HepG2 (cell line): ENCODE data around the gene COL5A1. TPM values are rescaled to one million over a fixed set of nuclear protein-coding genes. Genes with fewer than 3 reads are reported as not detected.

Experiments
- ATAC-seq: fragments of 200-7000 bp; cut with Tn5 transposase; 3 replicates; pipeline ENCODE4 v1.9.1; 2020; ENCODE audit warnings: mild to moderate bottlenecking, moderate library complexity
- BruUV-seq: library from RNA; stranded (reverse); fragments of 400-500 nt; replicated peaks from 2 replicates; lab custom pipeline; 2021; lab: Mats Ljungman, UMichigan
- CTCF ChIA-PET: fragments of 300-600 bp; formaldehyde crosslinking; extraction: SDS; loops from one replicate; lab custom pipeline; 2021; ENCODE audit warnings: low total read pairs, inconsistent platforms, low intra/inter-chr PET ratio; lab: Yijun Ruan, JAX
- POLR2A ChIA-PET: fragments of 350-600 bp; sonication (Branson Sonifier 250); formaldehyde crosslinking; loops from one replicate; lab custom pipeline; 2020; ENCODE audit warnings: antibody characterized with exemption, inconsistent platforms; lab: Yijun Ruan, JAX
- DNase-seq: peaks from one replicate; pipeline ENCODE4 v3.0.0-alpha.2; 2015; ENCODE audit warnings: low spot score
- FAIRE-seq: peaks from 3 replicates; lab custom pipeline; 2011; peaks lifted over from hg19 to GRCh38; lab: Jason Lieb, UNC
- H2AFZ ChIP-seq: one replicate; pipeline ENCODE4 v1.6.1; 2011; ENCODE audit warnings: low read length, inconsistent platforms
- H3K27ac ChIP-seq: fragments of 300-600 bp; 3 replicates; pipeline ENCODE4 v1.8.0; 2011; ENCODE audit warnings: mixed run types, mild to moderate bottlenecking, mixed read lengths, low read length, inconsistent platforms; ENCODE audit not compliant: insufficient read depth; ENCODE audit errors: extremely low read length
- H3K27me3 ChIP-seq, 2 experiments: fragments of 200-600 bp in 1 of 2; 2 replicates in 1 of 2; 3 replicates in 1 of 2; pipeline versions ENCODE4 v1.6.0 to v1.8.0; 2011; ENCODE audit warnings: low read length in 2 of 2, mild to moderate bottlenecking in 2 of 2, moderate library complexity in 2 of 2, inconsistent platforms in 1 of 2; ENCODE audit not compliant: insufficient read depth in 2 of 2, control insufficient read depth in 1 of 2
- H3K36me3 ChIP-seq, 2 experiments: fragments of 200-600 bp in 1 of 2; replicated peaks in 1 of 2; 2 replicates in 1 of 2; 3 replicates in 1 of 2; pipeline versions ENCODE4 v1.5.1 to v1.8.0; 2011; ENCODE audit warnings: low read length in 2 of 2, inconsistent platforms in 1 of 2; ENCODE audit not compliant: insufficient read depth in 2 of 2, control insufficient read depth in 1 of 2
- H3K4me1 ChIP-seq: 2 replicates; pipeline ENCODE4 v1.5.1; 2012; ENCODE audit warnings: low read length, inconsistent platforms; ENCODE audit not compliant: insufficient read depth
- H3K4me2 ChIP-seq: 2 replicates; pipeline ENCODE4 v1.6.0; 2011; ENCODE audit warnings: low read depth, low read length, inconsistent platforms
- H3K4me3 ChIP-seq, 3 experiments: fragments of 200-600 bp in 1 of 3; sonication (generic), shearing (Covaris generic) in 1 of 3; replicated peaks in 1 of 3; 2 replicates each; pipeline ENCODE4 v1.5.1; 2011 to 2016; ENCODE audit warnings: low read length in 3 of 3, inconsistent platforms in 2 of 3, low read depth in 2 of 3, mild to moderate bottlenecking in 2 of 3, control low read depth in 1 of 3, mixed read lengths in 1 of 3; ENCODE audit not compliant: insufficient read depth in 1 of 3
- H3K79me2 ChIP-seq: one replicate; pipeline ENCODE4 v1.6.1; 2011; ENCODE audit warnings: low read length, inconsistent platforms; ENCODE audit not compliant: insufficient read depth
- H3K9ac ChIP-seq: 2 replicates; pipeline ENCODE4 v1.6.0; 2011; ENCODE audit warnings: mild to moderate bottlenecking, low read depth, low read length, inconsistent platforms; ENCODE audit not compliant: insufficient read depth
- H3K9me3 ChIP-seq: 2 replicates; pipeline ENCODE4 v1.5.1; 2012; ENCODE audit warnings: mild to moderate bottlenecking, low read length
- H4K20me1 ChIP-seq: 2 replicates; pipeline ENCODE4 v1.6.0; 2011; ENCODE audit warnings: inconsistent platforms, mild to moderate bottlenecking, low read length, moderate library complexity; ENCODE audit not compliant: insufficient read depth
- AKAP8 ChIP-seq: sonication (generic); formaldehyde crosslinking; IDR thresholded peaks from 2 replicates; pipeline ENCODE4 v1.5.1; 2020; ENCODE audit warnings: mild to moderate bottlenecking, missing genetic modification reagents
- MATR3 ChIP-seq: sonication (generic); formaldehyde crosslinking; IDR thresholded peaks from 2 replicates; pipeline ENCODE4 v1.4.0; 2020; ENCODE audit warnings: missing genetic modification reagents
- RAD51 ChIP-seq: fragments of 450-650 bp; IDR thresholded peaks from 2 replicates; pipeline ENCODE4 v1.6.1; 2016; ENCODE audit warnings: borderline replicate concordance
- ZFAT ChIP-seq: sonication (generic); formaldehyde crosslinking; conservative IDR thresholded peaks from 2 replicates; pipeline ENCODE4 v1.8.1; 2023; ENCODE audit warnings: missing genetic modification reagents, inconsistent platforms
- ZFY ChIP-seq: sonication (generic); formaldehyde crosslinking; IDR thresholded peaks from 2 replicates; pipeline ENCODE4 v1.4.0; 2020; ENCODE audit warnings: missing genetic modification reagents
- ZNF292 ChIP-seq: sonication (generic); formaldehyde crosslinking; IDR thresholded peaks from 2 replicates; pipeline ENCODE4 v1.8.1; 2022; ENCODE audit warnings: mild to moderate bottlenecking, low read depth, missing genetic modification reagents, borderline replicate concordance
- WGBS: methylation state at CpG from one replicate; pipeline ENCODE4 v1.1.6; 2017; ENCODE audit warnings: low lambda C conversion rate; 5-methylcytosine and 5-hydroxymethylcytosine counted together
- in situ Hi-C: cut with HindIII; loops from 2 replicates; pipeline ENCODE4 v1.10.0; 2017; ENCODE audit warnings: low pct_unique_long_range_greater_than_20kb; ENCODE audit not compliant: extremely low pct_ligation_motif_present
- intact Hi-C: fragments of 100-400 bp; cut with micrococcal nuclease; formaldehyde crosslinking; loops from one replicate; pipeline ENCODE4 v1.10.0; 2022; ENCODE audit not compliant: unreplicated experiment
- polyA plus RNA-seq, 8 experiments: library from polyadenylated mRNA; depleted of rRNA in 3 of 8; stranded (reverse) in 7 of 8; unstranded in 1 of 8; fragments of >200 nt; fragmentation: Illumina TruSeq in 4 of 8; extraction: Trizol in 4 of 8; gene quantifications; 2 replicates each; pipeline versions ENCODE4 v1.2.1 to v1.2.3, GENCODE V29; 2011 to 2016; ENCODE audit warnings: low read depth in 4 of 8, missing spikeins in 1 of 8, mixed read lengths in 1 of 8; ENCODE audit not compliant: insufficient read depth in 1 of 8
- total RNA-seq, 5 experiments: library from RNA; depleted of rRNA; stranded (reverse); fragments of >200 nt; fragmentation: Illumina TruSeq; extraction: Trizol; gene quantifications; 2 replicates each; pipeline ENCODE4 v1.2.3, GENCODE V29; 2016; ENCODE audit warnings: low read depth in 1 of 5

The COL5A1 gene
- total and polyA plus RNA-seq, 2 of the 13 experiments (the other 11 are each of a cell fraction or from before 2014, with no cell fraction given): not detected

DNA sequence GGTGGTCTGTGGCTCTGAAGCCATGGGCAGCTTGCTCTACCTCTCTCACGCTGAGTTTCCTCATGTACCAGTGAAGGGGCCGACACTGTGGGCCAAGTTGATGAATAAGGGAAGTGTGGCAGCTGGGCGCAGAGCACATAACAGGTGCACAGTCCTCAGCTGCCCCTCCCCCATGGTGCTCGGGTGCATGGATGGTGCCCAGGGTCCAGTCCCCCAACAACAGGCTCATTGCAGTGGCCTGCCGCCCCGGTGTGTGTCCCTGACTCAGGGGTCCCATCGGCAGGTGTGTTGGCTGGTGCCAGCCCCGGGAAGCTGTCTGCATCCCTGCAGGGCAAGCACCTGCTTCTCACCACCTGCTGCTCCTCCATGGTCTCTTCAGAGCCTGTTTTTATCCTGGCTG is 36.6 kb downstream of the COL5A1 start:
- Histone ChIP-seq H3K36me3 (no peaks in the 10 kb centered on the region), H2AFZ (no peak overlapping the region), H3K4me1 (no peaks in the 10 kb centered on the region), H3K9me3 (no peaks in the 10 kb centered on the region), H3K27me3 (peaks cover 5 to 35% of the 10 kb centered on the region in 2 experiments; a peak in 4 of 5 replicates), H4K20me1 (no peaks in the 10 kb centered on the region), H3K9ac (no peak overlapping the region), H3K79me2 (no peaks in the 10 kb centered on the region), H3K4me3 (no peak overlapping the region), H3K27ac (no peak overlapping the region), H3K4me2 (no peak overlapping the region)
- in situ Hi-C loops: no loop called here
- WGBS: 10% methylated on average over 2 of the region's 8 CpGs
- BruUV-seq: no TSS peak
- POLR2A ChIA-PET: no interaction called here
- no peak for DNase-seq
- CTCF ChIA-PET: no interaction called here
- no peak for ATAC-seq
- no peak for FAIRE-seq
- intact Hi-C loops: no loop called here
- TF ChIP-seq MATR3 (CRISPR knock-in tag) (no peak), ZFAT (CRISPR knock-in tag) (no peak), ZNF292 (no peak), ZFY (CRISPR knock-in tag) (no peak)

DNA sequence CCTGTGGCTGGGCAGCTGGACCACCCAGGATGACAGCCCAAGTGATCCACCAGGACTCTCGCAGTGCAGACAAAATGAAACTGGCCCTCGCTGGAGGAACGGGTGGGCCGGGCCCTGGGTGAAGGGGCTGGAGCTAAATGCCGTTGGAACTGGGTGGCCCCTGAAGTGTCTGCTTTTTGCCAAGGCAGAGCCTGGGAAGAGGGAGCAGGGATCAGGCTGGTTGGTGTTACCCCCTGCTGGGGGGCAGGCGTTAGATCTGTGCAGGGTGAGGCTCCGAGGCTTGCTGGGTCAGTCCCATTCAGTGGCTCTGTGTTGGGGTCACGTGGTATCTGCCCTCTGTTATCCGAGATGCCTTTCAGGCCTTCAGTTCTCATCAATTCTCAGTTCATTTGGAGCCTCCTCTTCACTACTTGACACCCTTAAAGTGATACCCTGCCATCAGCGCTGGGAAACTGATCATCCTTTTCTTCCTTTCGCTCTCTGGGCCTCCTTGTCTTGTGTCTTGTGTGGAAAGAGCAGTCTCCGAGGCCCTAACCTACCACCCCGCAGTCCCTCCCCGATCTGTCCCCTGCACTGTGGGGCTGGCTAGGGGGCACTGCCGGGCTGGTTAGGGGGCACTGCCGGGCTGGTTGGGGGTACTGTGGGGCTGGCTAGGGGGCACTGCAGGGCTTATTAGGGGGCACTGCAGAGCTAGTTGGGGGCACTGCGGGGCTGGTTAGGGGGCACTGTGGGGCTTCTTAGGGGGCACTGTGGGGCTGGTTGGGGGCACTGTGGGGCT is 37.3 kb downstream of the COL5A1 start:
- BruUV-seq: no TSS peak
- H3K4me1 ChIP-seq: no peaks in the 10 kb centered on the region
- 56% methylated on average over 6 of the region's 17 CpGs for WGBS
- POLR2A ChIA-PET: no interaction called here
- H3K4me3 ChIP-seq: no peak overlapping the region
- no peaks in the 10 kb centered on the region for H4K20me1 ChIP-seq
- in situ Hi-C loops (no loop called here), intact Hi-C loops (no loop called here)
- no peak overlapping the region for H3K27ac ChIP-seq
- ATAC-seq (no peak), FAIRE-seq (no peak), DNase-seq (no peak)
- CTCF ChIA-PET: no interaction called here
- H3K79me2 ChIP-seq: no peaks in the 10 kb centered on the region
- no peaks in the 10 kb centered on the region for H3K36me3 ChIP-seq
- TF ChIP-seq RAD51 (peak; percentile 44; the same call in 1 of the 2 replicates), AKAP8 (no peak)
- no peak overlapping the region for H3K4me2 ChIP-seq
- H3K27me3 ChIP-seq: peaks cover 5 to 42% of the 10 kb centered on the region in 2 experiments; a peak in 4 of 5 replicates
- no peak overlapping the region for H2AFZ ChIP-seq
- H3K9ac ChIP-seq: no peak overlapping the region
- no peaks in the 10 kb centered on the region for H3K9me3 ChIP-seq
